ENCODE results near the gene GGACT. TPM values are rescaled to one million over a fixed set of nuclear protein-coding genes. Genes with fewer than 3 reads are reported as not detected.
"Not testable (repeated sequence)": the region's sequence is repeated elsewhere in the genome, so short reads cannot be mapped to it uniquely, and the experiment has no call there.

GGACT gene
- total RNA-seq, 3 donors from 2014 or later (not counting 1 experiment from before 2014, with no cell fraction given) = 8.8 to 16.4 (median 15.1) TPM

DNA sequence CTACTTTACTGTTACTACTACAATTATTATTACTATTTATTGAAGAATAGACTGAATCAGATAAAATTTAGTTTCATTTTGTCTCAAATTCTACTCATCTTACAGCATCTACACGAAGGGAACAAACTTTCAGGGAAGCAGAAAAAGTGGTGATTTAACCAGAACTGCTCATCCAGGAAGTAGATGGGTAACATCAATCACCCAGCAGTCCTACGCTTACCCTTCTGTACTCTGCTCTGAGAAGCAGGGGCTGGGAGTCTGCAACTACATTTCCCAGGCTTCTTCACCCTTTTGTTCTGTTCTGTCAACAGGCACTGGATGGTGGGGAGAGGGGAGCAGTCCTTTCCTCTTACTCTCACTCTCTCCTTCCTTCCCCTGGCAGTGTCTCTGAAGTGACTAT is 31.4 kb upstream of the GGACT start:
- Histone ChIP-seq H3K4me3 (ENCODE audit: low read length) (no peak overlapping the region), H3K9me3 (ENCODE audit: control insufficient read depth, insufficient read depth, low read length) (no peaks in the 10 kb centered on the region), H3K27me3 (ENCODE audit: control insufficient read depth, insufficient read depth, low read length) (no peaks in the 10 kb centered on the region), H3K4me1 (ENCODE audit: control insufficient read depth, insufficient read depth, low read length) (no peaks in the 10 kb centered on the region), H3K27ac (ENCODE audit: low read length) (no peak overlapping the region), H3K36me3 (ENCODE audit: control insufficient read depth, insufficient read depth, low read length) (no peaks in the 10 kb centered on the region)
- H3K4me1 Mint-ChIP-seq = peaks cover 5 to 16% of the 10 kb centered on the region in 2 donors
- H3K27me3 Mint-ChIP-seq (ENCODE audit: low read depth in 2 of 2) = no peaks in the 10 kb centered on the region
- DNase-seq (no peak), ATAC-seq (no peak)
- intact Hi-C loops (cut with micrococcal nuclease) = no loop called here
- WGBS (ENCODE audit: insufficient coverage) = 72% methylated on average over 2 of the region's 2 CpGs
- H3K4me3 Mint-ChIP-seq = no peak overlapping the region
- no peak overlapping the region for H3K27ac Mint-ChIP-seq
- peaks cover 8% of the 10 kb centered on the region for H3K36me3 Mint-ChIP-seq
- TF ChIP-seq, protein P1, sequence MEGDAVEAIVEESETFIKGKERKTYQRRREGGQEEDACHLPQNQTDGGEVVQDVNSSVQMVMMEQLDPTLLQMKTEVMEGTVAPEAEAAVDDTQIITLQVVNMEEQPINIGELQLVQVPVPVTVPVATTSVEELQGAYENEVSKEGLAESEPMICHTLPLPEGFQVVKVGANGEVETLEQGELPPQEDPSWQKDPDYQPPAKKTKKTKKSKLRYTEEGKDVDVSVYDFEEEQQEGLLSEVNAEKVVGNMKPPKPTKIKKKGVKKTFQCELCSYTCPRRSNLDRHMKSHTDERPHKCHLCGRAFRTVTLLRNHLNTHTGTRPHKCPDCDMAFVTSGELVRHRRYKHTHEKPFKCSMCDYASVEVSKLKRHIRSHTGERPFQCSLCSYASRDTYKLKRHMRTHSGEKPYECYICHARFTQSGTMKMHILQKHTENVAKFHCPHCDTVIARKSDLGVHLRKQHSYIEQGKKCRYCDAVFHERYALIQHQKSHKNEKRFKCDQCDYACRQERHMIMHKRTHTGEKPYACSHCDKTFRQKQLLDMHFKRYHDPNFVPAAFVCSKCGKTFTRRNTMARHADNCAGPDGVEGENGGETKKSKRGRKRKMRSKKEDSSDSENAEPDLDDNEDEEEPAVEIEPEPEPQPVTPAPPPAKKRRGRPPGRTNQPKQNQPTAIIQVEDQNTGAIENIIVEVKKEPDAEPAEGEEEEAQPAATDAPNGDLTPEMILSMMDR (IDR thresholded peaks at IDR 0.05) = no peak
- no peaks in the 10 kb centered on the region for H3K9me3 Mint-ChIP-seq

DNA sequence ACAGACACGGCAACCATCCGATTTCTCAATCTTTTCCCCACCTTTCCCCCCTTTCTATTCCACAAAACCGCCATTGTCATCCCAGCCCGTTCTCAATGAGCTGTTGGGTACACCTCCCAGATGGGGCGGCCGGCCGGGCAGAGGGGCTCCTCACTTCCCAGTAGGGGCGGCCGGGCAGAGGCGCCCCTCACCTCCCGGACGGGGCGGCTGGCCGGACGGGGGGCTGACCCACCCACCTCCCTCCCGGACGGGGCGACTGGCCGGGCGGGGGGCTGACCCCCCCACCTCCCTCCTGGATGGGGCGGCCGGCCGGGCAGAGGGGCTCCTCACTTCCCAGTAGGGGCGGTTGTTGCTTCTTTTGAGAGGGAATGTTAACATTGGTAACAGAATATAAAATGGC is 30.3 kb upstream of the GGACT start:
- H3K27me3 ChIP-seq (ENCODE audit: control insufficient read depth, insufficient read depth, low read length); H3K9me3 Mint-ChIP-seq; H3K27me3 Mint-ChIP-seq (ENCODE audit: low read depth in 2 of 2); H3K27ac Mint-ChIP-seq; H3K36me3 Mint-ChIP-seq; H3K9me3 ChIP-seq (ENCODE audit: control insufficient read depth, insufficient read depth, low read length); H3K4me3 Mint-ChIP-seq; H3K36me3 ChIP-seq (ENCODE audit: control insufficient read depth, insufficient read depth, low read length); DNase-seq; H3K4me1 ChIP-seq (ENCODE audit: control insufficient read depth, insufficient read depth, low read length); H3K4me3 ChIP-seq (ENCODE audit: low read length); intact Hi-C loops (cut with micrococcal nuclease); H3K27ac ChIP-seq (ENCODE audit: low read length); ATAC-seq: not testable (repeated sequence)
- 98% methylated on average over 8 of the region's 24 CpGs for WGBS (ENCODE audit: insufficient coverage)
- H3K4me1 Mint-ChIP-seq = peaks cover 5 to 16% of the 10 kb centered on the region in 2 donors

DNA sequence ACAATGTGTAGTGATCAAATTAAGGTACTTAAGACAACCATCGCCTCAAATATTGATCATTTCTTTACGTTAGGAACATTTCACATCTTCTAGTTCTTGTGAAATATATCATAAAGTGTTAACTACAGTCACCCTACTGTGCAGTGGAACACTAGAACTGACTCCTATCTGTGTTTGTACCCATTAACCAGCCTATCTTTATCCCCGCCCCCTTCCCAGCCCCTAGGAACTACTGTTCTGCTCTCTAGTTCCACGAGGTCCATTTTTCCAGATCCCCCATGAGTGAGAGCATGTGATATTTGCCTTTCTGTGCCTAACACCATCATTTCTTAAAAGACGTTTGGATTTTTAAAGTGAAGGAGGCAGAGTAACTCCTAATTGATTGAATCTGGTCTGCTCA is 24.4 kb upstream of the GGACT start:
- H3K27ac Mint-ChIP-seq = peak overlapping the region; percentile 84 to 96

DNA sequence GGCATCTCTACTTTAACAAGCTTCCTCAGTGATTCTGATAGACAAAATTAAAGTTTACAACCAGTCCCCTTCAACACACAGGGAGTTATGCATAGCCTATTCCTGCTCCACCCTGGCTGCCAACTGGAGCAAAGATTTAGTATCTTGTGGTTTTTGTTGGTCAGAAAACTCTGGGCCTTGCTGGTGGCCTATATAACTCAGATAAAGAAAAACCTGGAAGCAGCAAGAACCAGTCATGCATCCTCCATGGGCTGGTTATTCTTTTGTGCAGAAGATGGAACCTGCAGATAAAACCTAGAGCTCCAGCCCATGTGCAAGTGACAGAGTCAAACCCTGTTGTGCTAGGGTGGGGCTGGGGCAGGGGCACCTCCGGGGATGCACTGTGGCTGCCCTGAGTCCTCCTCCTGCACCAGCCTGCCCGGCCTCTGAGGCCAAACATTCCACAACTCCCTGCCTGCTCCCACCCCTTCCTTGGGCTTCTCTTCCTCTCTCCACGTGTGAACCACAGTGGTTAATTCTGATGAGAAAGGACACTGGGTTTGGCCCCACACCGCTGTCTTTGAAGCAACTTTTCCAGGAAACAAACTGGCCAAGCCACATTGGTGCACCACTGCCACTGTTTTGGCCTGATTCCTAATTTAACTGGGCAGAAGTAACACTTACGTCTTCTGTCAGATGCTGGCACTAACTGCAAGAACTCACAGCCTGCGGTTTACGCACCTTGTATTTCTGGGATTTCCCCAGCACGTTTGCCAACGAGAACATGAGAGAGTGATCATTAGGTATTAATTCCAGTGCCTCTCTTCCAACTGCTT is 23.3 kb upstream of the GGACT start:
- Histone ChIP-seq H3K4me3 (ENCODE audit: low read length) (no peak overlapping the region), H3K9me3 (ENCODE audit: control insufficient read depth, insufficient read depth, low read length) (no peaks in the 10 kb centered on the region), H3K4me1 (ENCODE audit: control insufficient read depth, insufficient read depth, low read length) (peaks cover 38% of the 10 kb centered on the region), H3K27me3 (ENCODE audit: control insufficient read depth, insufficient read depth, low read length) (no peaks in the 10 kb centered on the region), H3K27ac (ENCODE audit: low read length) (peak overlapping the region; percentile 51), H3K36me3 (ENCODE audit: control insufficient read depth, insufficient read depth, low read length) (no peaks in the 10 kb centered on the region)
- H3K4me1 Mint-ChIP-seq = peaks cover 61 to 64% of the 10 kb centered on the region in 2 donors
- H3K9me3 Mint-ChIP-seq = no peaks in the 10 kb centered on the region
- TF ChIP-seq, protein P1 (IDR thresholded peaks at IDR 0.05) = no peak
- peak overlapping the region; percentile 78 for H3K4me3 Mint-ChIP-seq
- intact Hi-C loops (cut with micrococcal nuclease) = loop anchor here (1.0 to 5.0 kb wide), 2 partner anchors 17 to 60 kb away; partner anchors contain the start of gene TMTC4
- peak; percentile 65 to 81 (median 77) for ATAC-seq
- H3K27ac Mint-ChIP-seq = peak overlapping the region; percentile 84 to 96
- H3K27me3 Mint-ChIP-seq (ENCODE audit: low read depth in 2 of 2) = no peaks in the 10 kb centered on the region
- peak; percentile 61 to 65 for DNase-seq
- H3K36me3 Mint-ChIP-seq = no peaks in the 10 kb centered on the region
- 20% methylated on average over 9 of the region's 9 CpGs for WGBS (ENCODE audit: insufficient coverage)

More for the DNA sequence above, 24.4 kb upstream of the GGACT start:
- H3K27me3 Mint-ChIP-seq (ENCODE audit: low read depth in 2 of 2) = no peaks in the 10 kb centered on the region
- H3K36me3 ChIP-seq (ENCODE audit: control insufficient read depth, insufficient read depth, low read length) = no peaks in the 10 kb centered on the region
- peak overlapping the region; percentile 78 for H3K4me3 Mint-ChIP-seq
- DNase-seq (no peak), ATAC-seq (no peak)
- peaks cover 38% of the 10 kb centered on the region for H3K4me1 ChIP-seq (ENCODE audit: control insufficient read depth, insufficient read depth, low read length)
- intact Hi-C loops (cut with micrococcal nuclease) = loop anchor here (5.0 kb wide), 1 partner anchor 59 kb away; the partner anchor contains the start of gene TMTC4
- no peak overlapping the region for H3K4me3 ChIP-seq (ENCODE audit: low read length)
- no peaks in the 10 kb centered on the region for H3K9me3 Mint-ChIP-seq
- no peaks in the 10 kb centered on the region for H3K9me3 ChIP-seq (ENCODE audit: control insufficient read depth, insufficient read depth, low read length)
- 97% methylated on average over 5 of the region's 5 CpGs for WGBS (ENCODE audit: insufficient coverage)
- peaks cover 54 to 60% of the 10 kb centered on the region in 2 donors for H3K4me1 Mint-ChIP-seq
- TF ChIP-seq, protein P1 (IDR thresholded peaks at IDR 0.05) = no peak
- H3K27me3 ChIP-seq (ENCODE audit: control insufficient read depth, insufficient read depth, low read length) = no peaks in the 10 kb centered on the region
- H3K36me3 Mint-ChIP-seq = no peaks in the 10 kb centered on the region
- no peak overlapping the region for H3K27ac ChIP-seq (ENCODE audit: low read length)

Data from natural killer cell (primary cell).